HG02938 (cell line): ENCODE data around the gene SNRPA1.

Experiments used
- ATAC-seq: cut with Tn5 transposase; IDR thresholded peaks from one replicate; pipeline ENCODE4 v1.9.1; 2021; ENCODE audit warnings: mild to moderate bottlenecking, moderate library complexity; ENCODE audit not compliant: unreplicated experiment

The SNRPA1 gene

DNA sequence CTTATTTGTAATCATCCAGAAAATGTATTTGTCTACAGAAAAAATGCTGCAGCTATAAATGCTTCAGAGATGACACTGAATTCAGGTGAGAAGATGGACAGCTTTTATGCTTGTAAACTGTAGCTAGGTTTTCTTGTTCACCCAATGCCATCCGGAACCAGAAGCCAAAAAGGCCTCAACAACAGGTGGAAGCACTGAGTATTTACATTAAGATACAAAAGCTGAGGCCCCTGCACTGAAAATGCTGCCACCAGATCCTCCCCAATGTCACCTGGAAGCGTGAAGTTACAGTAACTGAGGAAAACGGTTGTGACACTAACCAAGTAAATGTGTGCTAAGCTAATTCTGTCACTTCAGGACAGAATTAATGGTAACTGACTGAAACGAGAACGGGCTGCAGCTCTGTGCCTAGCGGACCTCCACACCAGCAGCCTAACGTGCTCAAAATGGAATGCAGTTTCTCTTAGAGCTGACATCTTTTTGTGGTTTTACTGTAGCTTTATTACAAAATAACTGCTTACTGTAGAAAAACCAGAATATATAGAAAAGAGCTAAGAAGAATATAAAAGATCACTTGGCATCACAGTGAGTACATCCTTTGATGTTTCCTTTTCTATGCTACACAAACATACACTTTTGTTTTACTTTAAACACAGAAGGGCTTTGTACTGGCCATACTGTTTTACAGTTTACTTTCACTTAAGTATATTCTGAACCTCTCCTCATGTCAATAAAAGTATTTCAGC lies 50.8 kb downstream of the SNRPA1 start:
- no peak for ATAC-seq

DNA sequence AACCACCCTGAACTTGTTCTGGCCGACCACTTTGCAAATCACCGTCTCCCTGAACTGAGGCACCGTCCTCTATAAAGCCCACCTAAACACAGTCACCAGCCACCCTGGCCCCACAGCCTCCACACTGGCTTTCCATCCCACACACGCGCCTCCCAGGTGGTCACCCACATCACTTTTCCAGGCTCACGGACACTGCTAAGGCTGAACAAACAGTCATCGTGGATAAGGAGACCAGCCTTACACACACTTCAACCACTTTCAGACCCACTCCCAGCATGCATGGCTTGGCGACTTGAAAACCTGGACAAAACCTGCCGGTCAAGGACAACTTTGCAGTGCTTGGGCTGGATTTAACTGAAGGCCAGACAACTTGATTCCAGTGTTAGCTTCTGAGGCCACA lies 51.6 kb downstream of the SNRPA1 start:
- no peak for ATAC-seq

- ATAC-seq, result no peak
Measured at GRCh38 chr15:101242999-101243336, 52.1 kb downstream of the SNRPA1 start.

DNA sequence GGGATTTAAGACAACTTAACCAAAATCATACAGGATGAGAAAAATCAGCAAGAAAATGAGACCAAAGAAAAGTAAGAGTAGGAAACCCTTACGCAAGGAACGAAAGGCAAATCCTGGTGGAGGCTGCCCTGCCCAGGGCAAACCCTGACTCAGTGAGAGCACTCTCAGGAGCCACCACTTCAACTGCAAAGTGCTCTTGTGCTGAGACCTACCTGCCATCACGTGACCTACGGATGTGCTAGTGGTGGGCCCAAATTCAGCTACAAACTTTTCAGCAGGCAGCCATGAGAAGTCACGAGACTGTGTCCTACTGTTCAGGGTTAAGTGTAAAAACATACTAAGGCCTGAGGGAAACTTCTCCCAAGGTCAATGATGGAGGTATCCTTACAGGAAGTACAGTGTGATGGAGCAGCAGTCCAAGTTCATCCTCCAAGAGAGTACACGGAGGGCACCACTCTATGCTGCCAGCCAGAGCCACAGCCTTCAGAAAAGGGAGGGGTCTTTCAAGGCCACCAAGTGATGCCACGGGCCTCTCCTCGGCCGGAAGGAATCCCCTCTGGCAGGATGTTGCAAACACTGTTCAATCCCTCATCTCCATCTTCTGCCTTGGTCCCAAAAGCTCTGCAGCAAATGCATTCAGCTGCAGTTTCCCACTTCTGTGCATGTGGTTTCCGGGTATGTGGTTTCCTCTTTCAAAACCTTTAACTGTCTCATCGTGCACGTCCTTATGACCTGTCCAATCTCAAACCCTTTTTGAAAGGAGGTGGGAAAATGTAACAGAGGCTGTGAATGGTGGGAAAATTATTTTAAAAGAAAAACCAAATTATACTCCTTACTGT lies 52.7 kb downstream of the SNRPA1 start:
- peak; percentile 66 for ATAC-seq

- no peak for ATAC-seq
Measured at GRCh38 chr15:101240358-101240757, 54.7 kb downstream of the SNRPA1 start.

DNA sequence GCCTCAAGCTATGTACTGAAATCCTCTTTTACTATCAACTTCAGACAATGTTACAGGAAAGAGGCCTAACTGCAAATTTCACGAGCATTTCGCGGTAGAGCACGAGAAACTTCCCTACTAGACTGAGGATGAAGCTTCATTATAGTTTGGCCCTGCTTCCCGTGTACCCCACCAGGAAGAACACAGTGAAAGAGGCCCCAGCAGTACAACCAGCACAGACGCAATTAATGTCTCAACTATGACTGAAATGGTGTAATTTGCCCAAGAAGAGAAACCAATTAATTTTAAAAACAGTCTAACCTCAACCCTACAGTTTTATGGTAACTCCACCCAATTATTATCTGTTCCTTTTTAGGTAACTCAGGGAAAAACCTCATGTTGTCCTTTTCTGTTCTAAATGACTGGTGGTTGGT lies 55.3 kb downstream of the SNRPA1 start:
- ATAC-seq, result no peak

- no peak for ATAC-seq
Measured at GRCh38 chr15:101237251-101237650, 57.8 kb downstream of the SNRPA1 start.

GRCh38 chr15:101233651-101234280 lies 61.3 kb downstream of the SNRPA1 start:
- no peak for ATAC-seq

DNA sequence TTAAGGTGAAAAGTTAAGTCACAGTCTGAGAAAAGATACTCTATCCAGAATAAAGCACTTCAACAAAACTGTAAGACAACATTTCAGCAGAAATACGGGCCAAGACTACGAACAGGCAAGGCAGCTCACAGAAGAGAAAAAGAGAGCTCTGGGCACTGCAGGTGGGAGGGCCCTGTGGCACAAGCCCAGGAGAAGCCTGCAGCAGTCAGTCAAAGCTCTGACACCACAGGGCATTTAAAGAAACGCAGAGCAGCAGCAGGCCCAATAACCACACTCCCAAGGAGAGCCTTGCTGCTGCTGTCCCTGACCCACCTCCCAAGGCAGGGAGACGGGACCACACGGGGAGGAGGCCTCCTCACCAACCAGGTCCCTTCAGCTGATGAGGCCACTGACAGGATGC lies 62.4 kb downstream of the SNRPA1 start:
- ATAC-seq, result no peak
